Measurements from ENCODE around the gene HARS1. TPM values are rescaled to one million over a fixed set of nuclear protein-coding genes. Genes with fewer than 3 reads are reported as not detected.
"Not testable (repeated sequence)": the region's sequence is repeated elsewhere in the genome, so short reads cannot be mapped to it uniquely, and the experiment has no call there.

The HARS1 gene
- polyA plus RNA-seq (2013, experiment 1 of 4) = 58.3 TPM
- 67.8 TPM for polyA plus RNA-seq (2013, experiment 2 of 4)
- polyA plus RNA-seq (2013, experiment 3 of 4) = 46.6 TPM
- 50.0 TPM for polyA plus RNA-seq (2013, experiment 4 of 4)

GRCh38 chr5:140690941-140691924, at the start of gene HARS1, which contains the start of gene HARS2:
Gene HARS1, minus strand, starts transcription at chr5:140691370. Its CDS starts 66 bp downstream, at chr5:140691304.
Gene HARS2, plus strand, starts transcription at chr5:140691455. Its CDS starts 194 bp downstream, at chr5:140691649.
- Histone ChIP-seq H3K27me3 (ENCODE audit: control insufficient read depth, insufficient read depth, low read length, poor library complexity, severe bottlenecking) (no peaks in the 10 kb centered on the region), H3K27ac (ENCODE audit: insufficient read depth, low read depth, low read length, poor library complexity, severe bottlenecking) (peak within 1 kb of the TSS; percentile 69), H3K4me3 (ENCODE audit: insufficient read depth, low read depth, low read length) (peak within 1 kb of the TSS; percentile 81), H3K4me1 (ENCODE audit: control insufficient read depth, insufficient read depth, low read length) (no peaks in the 10 kb centered on the region), H3K36me3 (ENCODE audit: control insufficient read depth, insufficient read depth, low read length) (peaks cover 13% of the 10 kb centered on the region), H3K9me3 (ENCODE audit: control insufficient read depth, low read length) (no peaks in the 10 kb centered on the region)
- 0 to 1% methylated on average over 61 of the region's 61 CpGs for WGBS, 2 experiments

GRCh38 chr5:140737486-140737885, 46.3 kb upstream of the HARS1 start:
- H3K27ac ChIP-seq (ENCODE audit: insufficient read depth, low read depth, low read length, poor library complexity, severe bottlenecking) = no peak overlapping the region
- H3K27me3 ChIP-seq (ENCODE audit: control insufficient read depth, insufficient read depth, low read length, poor library complexity, severe bottlenecking) = no peaks in the 10 kb centered on the region
- 88 to 100% methylated on average over 1 of the region's 1 CpG for WGBS, 2 experiments
- H3K36me3 ChIP-seq (ENCODE audit: control insufficient read depth, insufficient read depth, low read length) = no peaks in the 10 kb centered on the region
- H3K9me3 ChIP-seq (ENCODE audit: control insufficient read depth, low read length) = no peaks in the 10 kb centered on the region
- H3K4me1 ChIP-seq (ENCODE audit: control insufficient read depth, insufficient read depth, low read length) = no peaks in the 10 kb centered on the region
- H3K4me3 ChIP-seq (ENCODE audit: insufficient read depth, low read depth, low read length) = no peak overlapping the region

GRCh38 chr5:140734354-140734753, 43.2 kb upstream of the HARS1 start:
- Histone ChIP-seq H3K27ac (ENCODE audit: insufficient read depth, low read depth, low read length, poor library complexity, severe bottlenecking) (no peak overlapping the region), H3K9me3 (ENCODE audit: control insufficient read depth, low read length) (no peaks in the 10 kb centered on the region), H3K27me3 (ENCODE audit: control insufficient read depth, insufficient read depth, low read length, poor library complexity, severe bottlenecking) (no peaks in the 10 kb centered on the region), H3K36me3 (ENCODE audit: control insufficient read depth, insufficient read depth, low read length) (no peaks in the 10 kb centered on the region), H3K4me1 (ENCODE audit: control insufficient read depth, insufficient read depth, low read length) (no peaks in the 10 kb centered on the region), H3K4me3 (ENCODE audit: insufficient read depth, low read depth, low read length) (no peak overlapping the region)
- WGBS, 2 experiments = 84 to 89% methylated on average over 6 to 7 of the region's 7 CpGs

GRCh38 chr5:140733098-140733497, 41.9 kb upstream of the HARS1 start:
- WGBS, 2 experiments = 65 to 75% methylated on average over 4 of the region's 4 CpGs
- no peaks in the 10 kb centered on the region for H3K9me3 ChIP-seq (ENCODE audit: control insufficient read depth, low read length)
- no peak overlapping the region for H3K4me3 ChIP-seq (ENCODE audit: insufficient read depth, low read depth, low read length)
- H3K27ac ChIP-seq (ENCODE audit: insufficient read depth, low read depth, low read length, poor library complexity, severe bottlenecking) = no peak overlapping the region
- H3K36me3 ChIP-seq (ENCODE audit: control insufficient read depth, insufficient read depth, low read length) = no peaks in the 10 kb centered on the region
- no peaks in the 10 kb centered on the region for H3K4me1 ChIP-seq (ENCODE audit: control insufficient read depth, insufficient read depth, low read length)
- no peaks in the 10 kb centered on the region for H3K27me3 ChIP-seq (ENCODE audit: control insufficient read depth, insufficient read depth, low read length, poor library complexity, severe bottlenecking)

GRCh38 chr5:140725799-140726471, 34.8 kb upstream of the HARS1 start:
- no peaks in the 10 kb centered on the region for H3K27me3 ChIP-seq (ENCODE audit: control insufficient read depth, insufficient read depth, low read length, poor library complexity, severe bottlenecking)
- 8 to 12% methylated on average over 20 to 23 of the region's 23 CpGs for WGBS, 2 experiments
- no peaks in the 10 kb centered on the region for H3K4me1 ChIP-seq (ENCODE audit: control insufficient read depth, insufficient read depth, low read length)
- peak overlapping the region; percentile 43 for H3K4me3 ChIP-seq (ENCODE audit: insufficient read depth, low read depth, low read length)
- no peaks in the 10 kb centered on the region for H3K36me3 ChIP-seq (ENCODE audit: control insufficient read depth, insufficient read depth, low read length)
- H3K27ac ChIP-seq (ENCODE audit: insufficient read depth, low read depth, low read length, poor library complexity, severe bottlenecking) = no peak overlapping the region
- no peaks in the 10 kb centered on the region for H3K9me3 ChIP-seq (ENCODE audit: control insufficient read depth, low read length)

GRCh38 chr5:140721395-140721794, 30.2 kb upstream of the HARS1 start:
- not testable (repeated sequence) for H3K36me3 ChIP-seq (ENCODE audit: control insufficient read depth, insufficient read depth, low read length); H3K27ac ChIP-seq (ENCODE audit: insufficient read depth, low read depth, low read length, poor library complexity, severe bottlenecking); H3K4me1 ChIP-seq (ENCODE audit: control insufficient read depth, insufficient read depth, low read length); H3K27me3 ChIP-seq (ENCODE audit: control insufficient read depth, insufficient read depth, low read length, poor library complexity, severe bottlenecking); H3K9me3 ChIP-seq (ENCODE audit: control insufficient read depth, low read length); H3K4me3 ChIP-seq (ENCODE audit: insufficient read depth, low read depth, low read length)
- 83 to 85% methylated on average over 5 of the region's 5 CpGs for WGBS, 2 experiments

- H3K27ac ChIP-seq (ENCODE audit: insufficient read depth, low read depth, low read length, poor library complexity, severe bottlenecking); H3K9me3 ChIP-seq (ENCODE audit: control insufficient read depth, low read length); H3K36me3 ChIP-seq (ENCODE audit: control insufficient read depth, insufficient read depth, low read length); H3K4me1 ChIP-seq (ENCODE audit: control insufficient read depth, insufficient read depth, low read length); H3K27me3 ChIP-seq (ENCODE audit: control insufficient read depth, insufficient read depth, low read length, poor library complexity, severe bottlenecking); H3K4me3 ChIP-seq (ENCODE audit: insufficient read depth, low read depth, low read length): not testable (repeated sequence)
- WGBS, 2 experiments = 71 to 73% methylated on average over 6 of the region's 6 CpGs
Observed at GRCh38 chr5:140720738-140721137, 29.6 kb upstream of the HARS1 start.

GRCh38 chr5:140718266-140718592, 27.1 kb upstream of the HARS1 start:
- no peak overlapping the region for H3K4me3 ChIP-seq (ENCODE audit: insufficient read depth, low read depth, low read length)
- H3K9me3 ChIP-seq (ENCODE audit: control insufficient read depth, low read length) = no peaks in the 10 kb centered on the region
- no peak overlapping the region for H3K27ac ChIP-seq (ENCODE audit: insufficient read depth, low read depth, low read length, poor library complexity, severe bottlenecking)
- no peaks in the 10 kb centered on the region for H3K4me1 ChIP-seq (ENCODE audit: control insufficient read depth, insufficient read depth, low read length)
- no peaks in the 10 kb centered on the region for H3K27me3 ChIP-seq (ENCODE audit: control insufficient read depth, insufficient read depth, low read length, poor library complexity, severe bottlenecking)
- WGBS, 2 experiments = 85 to 89% methylated on average over 7 of the region's 7 CpGs
- no peaks in the 10 kb centered on the region for H3K36me3 ChIP-seq (ENCODE audit: control insufficient read depth, insufficient read depth, low read length)

GRCh38 chr5:140716238-140716637, 25.1 kb upstream of the HARS1 start:
- H3K27ac ChIP-seq (ENCODE audit: insufficient read depth, low read depth, low read length, poor library complexity, severe bottlenecking); H3K27me3 ChIP-seq (ENCODE audit: control insufficient read depth, insufficient read depth, low read length, poor library complexity, severe bottlenecking); H3K36me3 ChIP-seq (ENCODE audit: control insufficient read depth, insufficient read depth, low read length); H3K4me3 ChIP-seq (ENCODE audit: insufficient read depth, low read depth, low read length); H3K4me1 ChIP-seq (ENCODE audit: control insufficient read depth, insufficient read depth, low read length); H3K9me3 ChIP-seq (ENCODE audit: control insufficient read depth, low read length): not testable (repeated sequence)
- 87 to 88% methylated on average over 2 of the region's 2 CpGs for WGBS, 2 experiments

GRCh38 chr5:140713562-140714094, 22.5 kb upstream of the HARS1 start:
- 85 to 89% methylated on average over 1 of the region's 1 CpG for WGBS, 2 experiments
- Histone ChIP-seq H3K36me3 (ENCODE audit: control insufficient read depth, insufficient read depth, low read length) (no peaks in the 10 kb centered on the region), H3K27ac (ENCODE audit: insufficient read depth, low read depth, low read length, poor library complexity, severe bottlenecking) (no peak overlapping the region)

More at GRCh38 chr5:140713562-140714094, 22.5 kb upstream of the HARS1 start:
- Histone ChIP-seq H3K4me1 (ENCODE audit: control insufficient read depth, insufficient read depth, low read length) (no peaks in the 10 kb centered on the region), H3K4me3 (ENCODE audit: insufficient read depth, low read depth, low read length) (no peak overlapping the region), H3K27me3 (ENCODE audit: control insufficient read depth, insufficient read depth, low read length, poor library complexity, severe bottlenecking) (peaks cover 15% of the 10 kb centered on the region), H3K9me3 (ENCODE audit: control insufficient read depth, low read length) (no peaks in the 10 kb centered on the region)

Data from ectodermal cell (in vitro differentiated cells).